Natural killer cell (primary cell): ENCODE results near the gene TBCD. TPM values are rescaled to one million over a fixed set of nuclear protein-coding genes. Genes with fewer than 3 reads are reported as not detected.
A peak's percentile ranks its signal among the peaks of the same experiment; 100 is the strongest.
"Not testable (repeated sequence)": the region's sequence is repeated elsewhere in the genome, so short reads cannot be mapped to it uniquely, and the experiment has no call there.

Experiments used
- ATAC-seq, 3 donors: fragments of 150-1000 bp in 2 of 3; fragments of 200-7000 bp in 1 of 3; cut with Tn5 transposase; 1 replicate in 1 of 3; 2 replicates in 2 of 3; pipeline ENCODE4 v1.10.0; 2021; ENCODE audit warnings: mild to moderate bottlenecking in 2 of 3, moderate library complexity in 2 of 3
- DNase-seq, 2 donors: peaks; one replicate each; pipeline versions ENCODE4 v3.0.0 to v3.0.0-alpha.2; 2013 to 2021; ENCODE audit warnings: mixed read lengths in 1 of 2
- H3K27ac ChIP-seq: one replicate; pipeline ENCODE4 v1.5.1; 2013; ENCODE audit warnings: mild to moderate bottlenecking, low read length
- H3K27me3 ChIP-seq: one replicate; pipeline ENCODE4 v1.6.1; 2013; ENCODE audit warnings: low read length; ENCODE audit not compliant: control insufficient read depth, insufficient read depth
- H3K36me3 ChIP-seq: one replicate; pipeline ENCODE4 v1.6.1; 2013; ENCODE audit warnings: low read length; ENCODE audit not compliant: control insufficient read depth, insufficient read depth
- H3K4me1 ChIP-seq: one replicate; pipeline ENCODE4 v1.6.1; 2013; ENCODE audit warnings: low read length; ENCODE audit not compliant: control insufficient read depth, insufficient read depth
- H3K4me3 ChIP-seq: one replicate; pipeline ENCODE4 v1.5.1; 2013; ENCODE audit warnings: low read length
- H3K9me3 ChIP-seq: one replicate; pipeline ENCODE4 v1.6.1; 2013; ENCODE audit warnings: low read length; ENCODE audit not compliant: control insufficient read depth, insufficient read depth
- H3K27ac Mint-ChIP-seq, 2 donors: one replicate each; pipeline ENCODE4 v1.8.0; 2022; ENCODE audit warnings: mild to moderate bottlenecking in 2 of 2, mixed read lengths in 2 of 2, moderate library complexity in 1 of 2
- H3K27me3 Mint-ChIP-seq, 2 donors: one replicate each; pipeline ENCODE4 v1.8.0; 2022; ENCODE audit warnings: low read depth in 2 of 2, mixed read lengths in 2 of 2
- H3K36me3 Mint-ChIP-seq: one replicate; pipeline ENCODE4 v1.8.0; 2022; ENCODE audit warnings: mixed read lengths
- H3K4me1 Mint-ChIP-seq, 2 donors: one replicate each; pipeline ENCODE4 v1.8.0; 2022; ENCODE audit warnings: mixed read lengths in 2 of 2
- H3K4me3 Mint-ChIP-seq: one replicate; pipeline ENCODE4 v1.8.0; 2022; ENCODE audit warnings: mild to moderate bottlenecking, moderate library complexity, mixed read lengths
- H3K9me3 Mint-ChIP-seq, 2 donors: one replicate each; pipeline ENCODE4 v1.8.0; 2022; ENCODE audit warnings: mixed read lengths in 2 of 2
- WGBS: methylation state at CpG from one replicate; pipeline ENCODE4 v1.1.7; 2013; ENCODE audit warnings: missing lambda C conversion rate; ENCODE audit not compliant: insufficient coverage; 5-methylcytosine and 5-hydroxymethylcytosine counted together
- intact Hi-C: fragments of 100-400 bp; cut with micrococcal nuclease; formaldehyde crosslinking; loops from one replicate; pipeline ENCODE4 v1.14.2; 2022
- total RNA-seq, 4 donors: library from RNA; stranded (reverse); fragments of 120-200 nt in 1 of 4; gene quantifications; one replicate each; pipeline versions ENCODE4 v1.2.3 to v1.2.4, GENCODE V29; 2013 to 2022
- TF ChIP-seq, protein P1 (sequence below): fragments of 200-600 bp; IDR thresholded peaks from one replicate; pipeline ENCODE4 v1.8.0; 2022; ENCODE audit warnings: antibody characterized with exemption

TBCD gene
- total RNA-seq, 3 donors from 2014 or later (not counting 1 experiment from before 2014, with no cell fraction given): 92.0 to 149 (median 132) TPM

DNA sequence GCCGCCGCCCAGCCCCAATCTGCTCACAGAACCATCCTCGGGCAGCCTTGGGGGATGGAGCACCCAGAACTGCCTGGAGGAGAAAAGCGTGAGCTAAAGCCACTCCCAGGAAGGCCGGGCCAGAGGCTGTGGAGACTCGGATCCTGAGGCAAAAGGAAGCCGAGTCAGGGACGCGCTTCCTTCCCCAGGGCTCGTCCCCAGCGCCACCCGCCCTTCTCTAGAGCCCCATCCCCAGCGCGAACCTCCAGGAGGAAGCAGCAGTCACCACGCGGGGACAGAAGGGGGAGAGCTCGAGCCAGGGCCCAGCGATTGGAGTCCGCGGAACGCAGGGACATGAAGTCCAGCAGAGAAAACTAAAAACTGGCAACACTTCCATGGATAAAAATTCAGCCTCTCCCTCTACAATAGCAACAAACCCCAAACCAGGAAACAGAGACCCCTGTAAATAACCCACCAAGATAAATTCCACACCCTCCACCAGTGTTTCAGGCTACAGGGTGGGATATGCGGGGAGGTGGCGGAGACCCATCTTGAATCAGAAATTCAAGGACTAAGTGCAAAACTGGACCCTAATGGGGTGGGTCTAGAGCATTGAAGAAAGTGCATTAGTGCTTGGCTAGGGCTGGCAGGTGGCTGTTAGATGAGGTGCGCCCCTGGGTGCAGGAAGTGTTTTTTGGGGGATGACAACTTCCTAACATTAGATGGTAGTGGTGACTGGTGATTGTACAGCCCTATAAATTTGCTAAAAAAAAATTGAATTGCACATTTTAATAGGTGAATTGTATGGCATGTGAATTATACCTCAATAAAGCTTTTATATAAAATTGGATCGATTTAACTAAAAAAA, 211.5 kb downstream of the TBCD start:
- intact Hi-C loops: loop anchor here (1.0 kb wide), 1 partner anchor 181 kb away; no protein-coding TSS in a partner anchor
- 30% methylated on average over 25 of the region's 25 CpGs for WGBS
- no peak overlapping the region for H3K4me3 Mint-ChIP-seq

DNA sequence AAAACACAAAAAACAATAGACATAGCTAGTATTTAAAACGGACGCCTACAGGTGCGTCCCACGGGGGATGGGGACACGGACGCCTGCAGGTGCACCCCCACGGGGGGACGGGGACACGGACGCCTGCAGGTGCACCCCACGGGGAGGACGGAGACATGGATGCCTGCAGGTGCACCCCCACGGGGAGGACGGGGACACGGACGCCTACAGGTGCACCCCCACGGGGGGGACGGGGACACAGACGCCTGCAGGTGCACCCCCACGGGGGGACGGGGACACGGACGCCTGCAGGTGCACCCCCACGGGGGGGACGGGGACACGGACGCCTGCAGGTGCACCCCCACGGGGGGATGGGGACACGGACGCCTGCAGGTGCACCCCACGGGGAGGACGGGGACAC, 212.6 kb downstream of the TBCD start:
- intact Hi-C loops, H3K27me3 ChIP-seq, H3K4me3 ChIP-seq, H3K4me3 Mint-ChIP-seq, H3K36me3 ChIP-seq, H3K4me1 ChIP-seq, H3K27me3 Mint-ChIP-seq, DNase-seq, H3K27ac ChIP-seq, ATAC-seq, H3K36me3 Mint-ChIP-seq, H3K27ac Mint-ChIP-seq, H3K9me3 Mint-ChIP-seq, H3K9me3 ChIP-seq: not testable (repeated sequence)
- WGBS: 88% methylated on average over 32 of the region's 32 CpGs
- H3K4me1 Mint-ChIP-seq: peaks cover 8 to 13% of the 10 kb centered on the region in 2 donors

More for the DNA sequence above, 211.5 kb downstream of the TBCD start:
- no peaks in the 10 kb centered on the region for H3K36me3 ChIP-seq
- DNase-seq (peak; percentile 40 to 63), ATAC-seq (peak; percentile 65 to 95 (median 92))
- TF ChIP-seq, protein P1, sequence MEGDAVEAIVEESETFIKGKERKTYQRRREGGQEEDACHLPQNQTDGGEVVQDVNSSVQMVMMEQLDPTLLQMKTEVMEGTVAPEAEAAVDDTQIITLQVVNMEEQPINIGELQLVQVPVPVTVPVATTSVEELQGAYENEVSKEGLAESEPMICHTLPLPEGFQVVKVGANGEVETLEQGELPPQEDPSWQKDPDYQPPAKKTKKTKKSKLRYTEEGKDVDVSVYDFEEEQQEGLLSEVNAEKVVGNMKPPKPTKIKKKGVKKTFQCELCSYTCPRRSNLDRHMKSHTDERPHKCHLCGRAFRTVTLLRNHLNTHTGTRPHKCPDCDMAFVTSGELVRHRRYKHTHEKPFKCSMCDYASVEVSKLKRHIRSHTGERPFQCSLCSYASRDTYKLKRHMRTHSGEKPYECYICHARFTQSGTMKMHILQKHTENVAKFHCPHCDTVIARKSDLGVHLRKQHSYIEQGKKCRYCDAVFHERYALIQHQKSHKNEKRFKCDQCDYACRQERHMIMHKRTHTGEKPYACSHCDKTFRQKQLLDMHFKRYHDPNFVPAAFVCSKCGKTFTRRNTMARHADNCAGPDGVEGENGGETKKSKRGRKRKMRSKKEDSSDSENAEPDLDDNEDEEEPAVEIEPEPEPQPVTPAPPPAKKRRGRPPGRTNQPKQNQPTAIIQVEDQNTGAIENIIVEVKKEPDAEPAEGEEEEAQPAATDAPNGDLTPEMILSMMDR: peak; percentile 63
- peaks cover 9% of the 10 kb centered on the region for H3K4me1 ChIP-seq
- no peaks in the 10 kb centered on the region for H3K27me3 ChIP-seq
- no peak overlapping the region for H3K27ac ChIP-seq
- H3K27ac Mint-ChIP-seq: peak overlapping the region in 1 of 2 donors; percentile 16
- no peaks in the 10 kb centered on the region for H3K36me3 Mint-ChIP-seq
- H3K4me3 ChIP-seq: no peak overlapping the region
- H3K9me3 Mint-ChIP-seq: no peaks in the 10 kb centered on the region
- no peaks in the 10 kb centered on the region for H3K27me3 Mint-ChIP-seq
- H3K4me1 Mint-ChIP-seq: peaks cover 8 to 13% of the 10 kb centered on the region in 2 donors
- H3K9me3 ChIP-seq: no peaks in the 10 kb centered on the region

DNA sequence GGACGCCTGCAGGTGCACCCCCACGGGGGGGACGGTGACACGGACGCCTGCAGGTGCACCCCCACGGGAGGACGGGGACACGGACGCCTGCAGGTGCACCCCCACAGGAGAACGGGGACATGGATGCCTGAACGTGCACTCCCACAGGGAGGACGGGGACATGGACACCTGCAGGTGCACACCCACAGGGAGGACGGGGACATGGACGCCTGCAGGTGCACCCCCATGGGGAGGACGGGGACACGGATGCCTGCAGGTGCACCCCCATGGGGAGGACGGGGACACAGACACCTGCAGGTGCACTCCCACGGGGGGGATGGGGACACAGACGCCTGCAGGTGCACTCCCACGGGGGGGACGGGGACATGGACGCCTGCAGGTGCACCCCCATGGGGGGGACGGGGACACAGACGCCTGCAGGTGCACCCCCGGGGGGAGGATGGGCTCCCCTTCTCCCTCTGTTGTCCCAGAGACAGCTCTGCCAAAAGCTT, 213.0 kb downstream of the TBCD start:
- WGBS: 84% methylated on average over 25 of the region's 25 CpGs
- no peaks in the 10 kb centered on the region for H3K36me3 Mint-ChIP-seq
- H3K27me3 Mint-ChIP-seq: no peaks in the 10 kb centered on the region
- DNase-seq (no peak), ATAC-seq (no peak)
- H3K4me3 Mint-ChIP-seq: no peak overlapping the region
- Histone ChIP-seq H3K9me3 (no peaks in the 10 kb centered on the region), H3K4me1 (peaks cover 9% of the 10 kb centered on the region), H3K36me3 (no peaks in the 10 kb centered on the region), H3K27me3 (no peaks in the 10 kb centered on the region), H3K4me3 (no peak overlapping the region), H3K27ac (no peak overlapping the region)
- no peak overlapping the region for H3K27ac Mint-ChIP-seq
- no peaks in the 10 kb centered on the region for H3K9me3 Mint-ChIP-seq
- TF ChIP-seq, protein P1: no peak
- intact Hi-C loops: no loop called here
- peaks cover 8 to 13% of the 10 kb centered on the region in 2 donors for H3K4me1 Mint-ChIP-seq

DNA sequence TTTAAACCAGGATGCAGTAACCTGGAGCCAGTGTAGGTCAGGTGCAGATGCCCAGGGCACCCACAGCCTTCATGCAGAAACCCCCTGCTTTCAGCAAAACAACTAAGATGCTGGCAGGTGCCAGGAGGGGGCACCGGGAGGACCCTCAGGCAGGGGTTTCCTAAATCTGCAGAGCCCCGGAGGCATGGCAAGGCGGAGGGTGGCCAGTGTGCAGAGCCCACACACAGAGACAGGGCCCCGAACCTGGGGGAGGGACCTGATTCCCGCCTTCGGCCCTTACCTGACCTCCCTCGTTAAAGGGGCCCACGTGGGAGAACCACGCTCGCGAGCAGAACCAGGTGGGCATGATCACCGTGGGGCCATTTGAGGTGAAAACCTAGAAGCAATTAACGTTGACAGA, 213.5 kb downstream of the TBCD start:
- Mint-ChIP-seq H3K9me3 (no peaks in the 10 kb centered on the region), H3K36me3 (no peaks in the 10 kb centered on the region), H3K4me3 (no peak overlapping the region), H3K27ac (no peak overlapping the region), H3K4me1 (peaks cover 8 to 13% of the 10 kb centered on the region in 2 donors), H3K27me3 (no peaks in the 10 kb centered on the region)
- Histone ChIP-seq H3K4me3 (no peak overlapping the region), H3K36me3 (no peaks in the 10 kb centered on the region), H3K9me3 (no peaks in the 10 kb centered on the region), H3K27me3 (no peaks in the 10 kb centered on the region), H3K4me1 (peaks cover 9% of the 10 kb centered on the region), H3K27ac (no peak overlapping the region)
- no peak for ATAC-seq
- TF ChIP-seq, protein P1: no peak
- intact Hi-C loops: no loop called here
- 94% methylated on average over 13 of the region's 13 CpGs for WGBS
- DNase-seq: no peak
